DMS 273 treated with DMSO at 0.1 percent for 48 hours (cell line): ENCODE data around the gene TMEM131.
"Not testable (repeated sequence)": the region's sequence is repeated elsewhere in the genome, so short reads cannot be mapped to it uniquely, and the experiment has no call there.

Experiments used
- DNase-seq: peaks from one replicate; lab custom pipeline; 2025; lab: John Stamatoyannopoulos, UW

Gene TMEM131

GRCh38 chr2:97995734-97996624 is at the start of gene TMEM131:
Gene TMEM131 (minus strand): TSS chr2:97995948. CDS start chr2:97995662, 286 bp downstream.
- peak; percentile 84 for DNase-seq

GRCh38 chr2:98044730-98045129 is 49.0 kb upstream of the TMEM131 start:
- not testable (repeated sequence) for DNase-seq

- no peak for DNase-seq
Observed at GRCh38 chr2:98043101-98043500, 47.4 kb upstream of the TMEM131 start.

GRCh38 chr2:98040331-98040939 is 44.7 kb upstream of the TMEM131 start:
- DNase-seq: no peak

- no peak for DNase-seq
Observed at GRCh38 chr2:98039085-98039756, 43.5 kb upstream of the TMEM131 start.

- no peak for DNase-seq
Observed at GRCh38 chr2:98037666-98038336, 42.1 kb upstream of the TMEM131 start.

GRCh38 chr2:98037206-98037605 is 41.5 kb upstream of the TMEM131 start:
- no peak for DNase-seq

- DNase-seq: no peak
Observed at GRCh38 chr2:98036349-98037000, 40.7 kb upstream of the TMEM131 start.

GRCh38 chr2:98034745-98035144 is 39.0 kb upstream of the TMEM131 start:
- no peak for DNase-seq

GRCh38 chr2:98032086-98032485 is 36.3 kb upstream of the TMEM131 start:
- DNase-seq: no peak

GRCh38 chr2:98029718-98030222 is 34.0 kb upstream of the TMEM131 start:
- DNase-seq: no peak

- no peak for DNase-seq
Observed at GRCh38 chr2:98028931-98029717, 33.4 kb upstream of the TMEM131 start.

- DNase-seq: no peak
Observed at GRCh38 chr2:98028101-98028561, 32.4 kb upstream of the TMEM131 start.

GRCh38 chr2:98027538-98027937 is 31.8 kb upstream of the TMEM131 start:
- DNase-seq: no peak

GRCh38 chr2:98026927-98027522 is 31.3 kb upstream of the TMEM131 start:
- no peak for DNase-seq

GRCh38 chr2:98026292-98026691 is 30.5 kb upstream of the TMEM131 start:
- DNase-seq: no peak

- DNase-seq: no peak
Observed at GRCh38 chr2:98025481-98026037, 29.8 kb upstream of the TMEM131 start.

GRCh38 chr2:98022067-98022466 is 26.3 kb upstream of the TMEM131 start:
- DNase-seq: not testable (repeated sequence)

GRCh38 chr2:98020992-98021713 is 25.4 kb upstream of the TMEM131 start:
- no peak for DNase-seq
